ENCODE data around the gene HAUS7.

The HAUS7 gene

DNA sequence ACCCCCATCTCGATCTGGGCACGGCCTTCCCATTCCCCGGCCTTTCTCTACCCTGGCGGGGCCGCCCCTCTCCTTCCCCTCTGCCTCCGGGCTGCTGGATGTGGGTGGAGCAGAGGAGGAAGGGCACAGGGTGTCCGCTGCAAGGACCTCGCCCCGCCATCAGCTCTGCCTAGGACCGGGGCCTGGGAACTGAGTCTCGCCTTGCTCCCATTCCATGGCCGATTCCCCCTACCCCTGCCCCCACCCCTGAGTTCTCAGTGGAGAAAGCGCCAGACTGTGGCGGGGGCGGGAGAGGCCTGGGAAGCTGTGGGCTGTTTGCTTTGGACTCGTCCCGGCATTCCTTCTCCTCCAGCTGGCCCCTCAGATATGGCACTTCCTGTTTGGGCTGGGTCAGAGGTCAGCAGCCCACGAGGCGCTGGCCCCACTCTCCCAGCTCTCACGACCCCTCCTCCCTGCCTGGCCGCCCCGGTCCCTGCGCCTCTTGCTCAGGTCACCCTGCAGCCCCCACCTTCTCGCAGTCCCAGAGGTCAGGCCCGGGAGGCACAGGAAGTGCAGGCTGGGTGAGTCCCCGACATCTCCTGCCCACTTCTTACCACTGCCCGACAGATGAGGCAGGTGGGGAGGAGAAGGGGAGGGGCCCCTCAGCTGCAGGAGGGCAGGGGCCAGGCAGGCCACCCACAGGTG is 18.0 kb upstream of the HAUS7 start:
- no peak overlapping the region for H3K9ac ChIP-seq (ENCODE audit: low read depth, low read length, poor library complexity, severe bottlenecking)
- no peaks in the 10 kb centered on the region for H3K4me1 ChIP-seq (ENCODE audit: insufficient read depth, low read length, poor library complexity, severe bottlenecking)
- H2AFZ ChIP-seq (ENCODE audit: low read length), result no peak overlapping the region

DNA sequence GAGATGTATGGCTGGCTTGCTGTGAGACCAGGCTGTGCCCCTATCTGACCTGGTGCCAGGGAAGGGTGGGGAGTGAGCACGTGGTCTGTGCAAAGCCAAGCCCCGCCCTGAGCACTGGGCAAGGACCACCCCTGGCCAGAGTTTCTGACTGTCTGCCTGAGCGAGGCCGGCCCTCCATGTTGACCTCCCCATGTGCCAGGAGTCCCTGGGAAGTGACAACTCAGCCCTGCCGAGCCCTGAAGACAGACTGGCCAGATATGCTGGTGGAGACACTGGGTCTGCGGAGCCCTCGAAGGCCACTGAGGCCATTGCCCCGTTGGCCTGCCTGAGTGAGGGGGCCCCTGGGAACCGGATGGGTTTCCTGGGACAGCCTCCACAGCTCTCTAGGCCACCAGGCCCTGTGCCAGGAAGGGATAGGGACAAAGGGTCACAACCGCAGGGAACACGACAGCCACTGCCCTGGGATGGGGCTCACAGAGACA is 17.3 kb upstream of the HAUS7 start:
- Histone ChIP-seq H3K4me1 (ENCODE audit: insufficient read depth, low read length, poor library complexity, severe bottlenecking) (no peaks in the 10 kb centered on the region), H3K4me2 (ENCODE audit: low read depth, low read length, poor library complexity, severe bottlenecking) (no peak overlapping the region), H3F3A (ENCODE audit: low read depth) (no peaks in the 10 kb centered on the region), H3K9me3 (ENCODE audit: insufficient read depth, low read depth, low read length) (no peaks in the 10 kb centered on the region), H3K9ac (ENCODE audit: low read depth, low read length, poor library complexity, severe bottlenecking) (no peak overlapping the region), H3K36me3 (ENCODE audit: insufficient read depth, low read length) (no peaks in the 10 kb centered on the region), H4K20me1 (ENCODE audit: insufficient read depth, low read length, poor library complexity, severe bottlenecking) (no peaks in the 10 kb centered on the region), H3K79me2 (ENCODE audit: insufficient read depth, low read length) (no peaks in the 10 kb centered on the region), H3K4me3 (ENCODE audit: low read length, poor library complexity, severe bottlenecking) (no peak overlapping the region), H3K27me3 (ENCODE audit: insufficient read depth, low read length, poor library complexity, severe bottlenecking) (no peaks in the 10 kb centered on the region), H3K9me2 (replicated peaks; ENCODE audit: low read depth, low read length) (no peaks in the 10 kb centered on the region), H2AFZ (ENCODE audit: low read length) (no peak overlapping the region)
- no peak for TF ChIP-seq EZH2phosphoT487 (IDR thresholded peaks at IDR 0.05; ENCODE audit: borderline replicate concordance)
- TF ChIP-seq, protein P1, sequence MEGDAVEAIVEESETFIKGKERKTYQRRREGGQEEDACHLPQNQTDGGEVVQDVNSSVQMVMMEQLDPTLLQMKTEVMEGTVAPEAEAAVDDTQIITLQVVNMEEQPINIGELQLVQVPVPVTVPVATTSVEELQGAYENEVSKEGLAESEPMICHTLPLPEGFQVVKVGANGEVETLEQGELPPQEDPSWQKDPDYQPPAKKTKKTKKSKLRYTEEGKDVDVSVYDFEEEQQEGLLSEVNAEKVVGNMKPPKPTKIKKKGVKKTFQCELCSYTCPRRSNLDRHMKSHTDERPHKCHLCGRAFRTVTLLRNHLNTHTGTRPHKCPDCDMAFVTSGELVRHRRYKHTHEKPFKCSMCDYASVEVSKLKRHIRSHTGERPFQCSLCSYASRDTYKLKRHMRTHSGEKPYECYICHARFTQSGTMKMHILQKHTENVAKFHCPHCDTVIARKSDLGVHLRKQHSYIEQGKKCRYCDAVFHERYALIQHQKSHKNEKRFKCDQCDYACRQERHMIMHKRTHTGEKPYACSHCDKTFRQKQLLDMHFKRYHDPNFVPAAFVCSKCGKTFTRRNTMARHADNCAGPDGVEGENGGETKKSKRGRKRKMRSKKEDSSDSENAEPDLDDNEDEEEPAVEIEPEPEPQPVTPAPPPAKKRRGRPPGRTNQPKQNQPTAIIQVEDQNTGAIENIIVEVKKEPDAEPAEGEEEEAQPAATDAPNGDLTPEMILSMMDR (conservative IDR thresholded peaks at IDR 0.05; ENCODE audit: low read length), result no peak

More for the DNA sequence above, 18.0 kb upstream of the HAUS7 start:
- H3K79me2 ChIP-seq (ENCODE audit: insufficient read depth, low read length), result no peaks in the 10 kb centered on the region
- H3K9me2 ChIP-seq (replicated peaks; ENCODE audit: low read depth, low read length), result no peaks in the 10 kb centered on the region
- TF ChIP-seq EZH2phosphoT487 (IDR thresholded peaks at IDR 0.05; ENCODE audit: borderline replicate concordance), result no peak
- TF ChIP-seq, protein P1 (conservative IDR thresholded peaks at IDR 0.05; ENCODE audit: low read length), result no peak
- H4K20me1 ChIP-seq (ENCODE audit: insufficient read depth, low read length, poor library complexity, severe bottlenecking), result no peaks in the 10 kb centered on the region
- H3K4me2 ChIP-seq (ENCODE audit: low read depth, low read length, poor library complexity, severe bottlenecking), result no peak overlapping the region
- H3K9me3 ChIP-seq (ENCODE audit: insufficient read depth, low read depth, low read length), result no peaks in the 10 kb centered on the region
- no peaks in the 10 kb centered on the region for H3F3A ChIP-seq (ENCODE audit: low read depth)
- H3K27me3 ChIP-seq (ENCODE audit: insufficient read depth, low read length, poor library complexity, severe bottlenecking), result no peaks in the 10 kb centered on the region
- H3K36me3 ChIP-seq (ENCODE audit: insufficient read depth, low read length), result no peaks in the 10 kb centered on the region
- no peak overlapping the region for H3K4me3 ChIP-seq (ENCODE audit: low read length, poor library complexity, severe bottlenecking)

DNA sequence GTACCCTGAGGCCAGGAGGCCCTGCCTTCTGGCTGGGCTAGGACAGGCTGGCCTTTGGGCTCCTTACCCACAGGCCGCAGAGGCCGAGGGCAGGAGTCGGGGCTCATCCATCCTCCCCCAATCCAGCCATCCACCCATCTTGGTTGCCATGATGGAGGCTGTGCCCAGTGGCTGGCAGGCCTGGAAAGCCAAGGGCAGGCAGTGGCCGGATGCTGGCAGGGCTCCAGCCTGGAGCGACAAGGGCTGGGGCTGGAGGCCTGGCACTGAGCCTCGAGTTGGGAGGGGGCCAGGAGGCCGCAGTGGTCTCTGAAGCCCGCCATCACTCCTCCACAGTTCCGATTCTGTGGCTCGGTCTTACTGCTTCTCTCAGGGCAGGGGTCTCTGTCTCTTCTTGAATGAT is 15.8 kb upstream of the HAUS7 start:
- no peaks in the 10 kb centered on the region for H3K9me3 ChIP-seq (ENCODE audit: insufficient read depth, low read depth, low read length)
- H3K4me1 ChIP-seq (ENCODE audit: insufficient read depth, low read length, poor library complexity, severe bottlenecking), result no peaks in the 10 kb centered on the region
- H3K9me2 ChIP-seq (replicated peaks; ENCODE audit: low read depth, low read length), result no peaks in the 10 kb centered on the region
- H3K4me3 ChIP-seq (ENCODE audit: low read length, poor library complexity, severe bottlenecking), result no peak overlapping the region
- H3F3A ChIP-seq (ENCODE audit: low read depth), result no peaks in the 10 kb centered on the region
- H3K36me3 ChIP-seq (ENCODE audit: insufficient read depth, low read length), result no peaks in the 10 kb centered on the region
- H3K9ac ChIP-seq (ENCODE audit: low read depth, low read length, poor library complexity, severe bottlenecking), result no peak overlapping the region
- H3K79me2 ChIP-seq (ENCODE audit: insufficient read depth, low read length), result no peaks in the 10 kb centered on the region
- H2AFZ ChIP-seq (ENCODE audit: low read length), result no peak overlapping the region
- H3K4me2 ChIP-seq (ENCODE audit: low read depth, low read length, poor library complexity, severe bottlenecking), result no peak overlapping the region
- no peaks in the 10 kb centered on the region for H3K27me3 ChIP-seq (ENCODE audit: insufficient read depth, low read length, poor library complexity, severe bottlenecking)
- H4K20me1 ChIP-seq (ENCODE audit: insufficient read depth, low read length, poor library complexity, severe bottlenecking), result no peaks in the 10 kb centered on the region
- TF ChIP-seq EZH2phosphoT487 (IDR thresholded peaks at IDR 0.05; ENCODE audit: borderline replicate concordance), result no peak
- TF ChIP-seq, protein P1 (conservative IDR thresholded peaks at IDR 0.05; ENCODE audit: low read length), result no peak

All from Loucy (cell line).